ACC112 (cell line): ENCODE results near the gene C1orf115.
A peak's percentile ranks its signal among the peaks of the same experiment; 100 is the strongest.

Experiments
- H2AFZ ChIP-seq: fragments of 200-600 bp; sonication (generic); one replicate; pipeline ENCODE4 v1.6.0; 2017; ENCODE audit warnings: antibody characterized with exemption, low read length; ENCODE audit not compliant: unreplicated experiment
- H3K27ac ChIP-seq: fragments of 200-600 bp; sonication (generic); 2 replicates; pipeline ENCODE4 v1.5.1; 2014; ENCODE audit warnings: low read depth, mild to moderate bottlenecking, antibody characterized with exemption, low read length, moderate library complexity
- H3K27me3 ChIP-seq: fragments of 200-600 bp; sonication (generic); 2 replicates; pipeline ENCODE4 v1.6.1; 2014; ENCODE audit warnings: mild to moderate bottlenecking, antibody characterized with exemption, low read length, moderate library complexity, mixed read lengths; ENCODE audit not compliant: insufficient read depth
- H3K36me3 ChIP-seq: fragments of 200-600 bp; sonication (generic); 2 replicates; pipeline ENCODE4 v1.6.1; 2016; ENCODE audit warnings: mild to moderate bottlenecking, antibody characterized with exemption, low read length, moderate library complexity, mixed read lengths; ENCODE audit not compliant: insufficient read depth
- H3K4me1 ChIP-seq: fragments of 200-600 bp; sonication (generic); one replicate; pipeline ENCODE4 v1.6.1; 2016; ENCODE audit warnings: low read length, mixed read lengths; ENCODE audit not compliant: insufficient read depth, unreplicated experiment, control insufficient read depth
- H3K4me3 ChIP-seq: fragments of 200-600 bp; sonication (generic); 2 replicates; pipeline ENCODE4 v1.5.1; 2014; ENCODE audit warnings: mild to moderate bottlenecking, low read depth, low read length
- H3K79me2 ChIP-seq: fragments of 200-600 bp; sonication (generic); one replicate; pipeline ENCODE4 v1.6.0; 2016; ENCODE audit warnings: low read length; ENCODE audit not compliant: control insufficient read depth, unreplicated experiment, insufficient read depth

Gene C1orf115, protein sequence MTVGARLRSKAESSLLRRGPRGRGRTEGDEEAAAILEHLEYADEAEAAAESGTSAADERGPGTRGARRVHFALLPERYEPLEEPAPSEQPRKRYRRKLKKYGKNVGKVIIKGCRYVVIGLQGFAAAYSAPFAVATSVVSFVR

DNA sequence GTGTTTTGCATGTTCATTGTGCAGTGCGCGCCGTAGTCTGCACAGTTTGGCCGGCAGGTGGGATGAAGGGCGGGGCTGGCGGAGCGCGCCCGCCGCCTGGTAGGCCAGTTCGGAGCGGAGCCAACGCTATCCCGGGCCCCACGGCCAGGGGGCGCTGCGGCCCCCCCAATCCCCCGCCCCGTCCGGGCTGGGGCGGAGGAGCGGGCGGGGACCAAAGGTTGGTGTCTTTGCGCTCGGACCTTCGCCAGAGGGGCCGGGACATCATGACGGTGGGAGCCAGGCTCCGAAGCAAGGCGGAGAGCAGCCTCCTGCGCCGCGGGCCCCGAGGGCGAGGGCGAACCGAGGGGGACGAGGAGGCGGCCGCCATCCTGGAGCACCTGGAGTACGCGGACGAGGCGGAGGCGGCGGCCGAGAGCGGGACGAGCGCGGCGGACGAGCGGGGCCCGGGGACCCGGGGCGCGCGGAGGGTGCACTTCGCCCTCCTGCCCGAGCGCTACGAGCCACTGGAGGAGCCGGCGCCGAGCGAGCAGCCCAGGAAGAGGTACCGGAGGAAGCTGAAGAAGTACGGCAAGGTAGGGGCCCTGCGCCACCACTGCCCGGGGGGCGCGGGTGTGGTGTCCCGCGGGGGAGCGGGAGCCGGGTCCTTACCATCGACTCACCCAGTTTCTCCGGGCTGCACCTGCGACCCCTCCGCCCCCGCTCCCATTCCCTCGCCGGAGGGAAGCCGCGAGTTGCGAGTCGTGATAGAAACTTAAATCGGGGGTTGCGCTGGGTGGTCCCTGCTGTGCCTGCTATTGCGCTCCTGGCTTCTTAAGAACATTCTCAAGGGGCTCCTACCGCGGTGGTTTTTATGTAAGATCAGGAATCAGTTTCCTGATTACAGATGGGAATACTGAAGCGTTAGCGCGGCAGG is at the start of gene C1orf115:
TSS of gene C1orf115 (plus strand) at position 224 of the 913 bp plus-strand sequence. CDS start at position 264, 40 bp downstream.
- peak within 1 kb of the TSS; percentile 74 for H2AFZ ChIP-seq
- peaks cover 18% of the 10 kb centered on the region for H3K27me3 ChIP-seq
- H3K4me1 ChIP-seq, result peaks cover 4% of the 10 kb centered on the region
- H3K79me2 ChIP-seq, result no peaks in the 10 kb centered on the region
- no peak within 1 kb of the TSS for H3K27ac ChIP-seq
- H3K4me3 ChIP-seq, result peak within 1 kb of the TSS; percentile 81
- H3K36me3 ChIP-seq, result no peaks in the 10 kb centered on the region

DNA sequence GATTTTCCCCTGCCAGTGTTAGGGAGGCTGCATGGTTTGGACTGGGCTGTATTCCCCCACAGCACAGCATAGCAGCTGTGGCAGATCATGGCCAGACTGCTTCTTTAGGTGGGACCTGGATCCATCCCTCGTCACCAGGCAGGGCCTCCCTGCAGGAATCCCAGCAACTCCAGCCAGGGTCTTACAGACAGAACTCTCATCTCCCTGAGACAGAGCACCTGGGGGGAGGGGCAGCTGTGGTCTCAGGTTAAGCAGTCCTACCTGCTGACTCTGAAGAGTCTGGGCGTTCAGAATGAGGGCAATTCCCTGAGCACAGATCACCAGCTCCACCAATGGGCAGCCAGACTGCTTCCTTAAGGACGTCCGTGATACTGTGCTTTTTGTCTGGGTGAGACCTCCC is 47.9 kb upstream of the C1orf115 start:
- Histone ChIP-seq H3K4me1 (no peaks in the 10 kb centered on the region), H3K27me3 (no peaks in the 10 kb centered on the region), H3K27ac (no peak overlapping the region), H3K4me3 (no peak overlapping the region), H2AFZ (no peak overlapping the region), H3K36me3 (no peaks in the 10 kb centered on the region), H3K79me2 (no peaks in the 10 kb centered on the region)

DNA sequence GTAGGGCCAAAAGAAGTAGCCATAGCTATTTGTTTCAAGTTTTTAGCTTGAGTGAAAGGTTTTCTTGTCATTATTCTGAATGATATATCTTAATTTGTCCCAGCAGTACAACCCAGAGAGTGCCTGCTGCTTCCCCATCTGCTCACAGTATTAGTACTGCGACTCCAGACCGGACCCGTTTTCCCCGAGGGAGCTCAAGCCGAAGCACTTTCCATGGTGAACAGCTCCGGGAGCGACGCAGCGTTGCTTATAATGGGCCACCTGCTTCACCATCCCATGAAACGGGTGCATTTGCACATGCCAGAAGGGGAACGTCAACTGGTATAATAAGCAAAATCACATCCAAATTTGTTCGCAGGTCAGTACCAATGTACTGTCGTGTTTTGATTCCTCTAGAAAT is 37.2 kb upstream of the C1orf115 start:
- Histone ChIP-seq H3K4me1 (no peaks in the 10 kb centered on the region), H3K4me3 (no peak overlapping the region), H3K79me2 (no peaks in the 10 kb centered on the region), H2AFZ (no peak overlapping the region), H3K36me3 (no peaks in the 10 kb centered on the region), H3K27ac (no peak overlapping the region), H3K27me3 (peaks cover 2% of the 10 kb centered on the region; the same call in 1 of the 2 replicates)

DNA sequence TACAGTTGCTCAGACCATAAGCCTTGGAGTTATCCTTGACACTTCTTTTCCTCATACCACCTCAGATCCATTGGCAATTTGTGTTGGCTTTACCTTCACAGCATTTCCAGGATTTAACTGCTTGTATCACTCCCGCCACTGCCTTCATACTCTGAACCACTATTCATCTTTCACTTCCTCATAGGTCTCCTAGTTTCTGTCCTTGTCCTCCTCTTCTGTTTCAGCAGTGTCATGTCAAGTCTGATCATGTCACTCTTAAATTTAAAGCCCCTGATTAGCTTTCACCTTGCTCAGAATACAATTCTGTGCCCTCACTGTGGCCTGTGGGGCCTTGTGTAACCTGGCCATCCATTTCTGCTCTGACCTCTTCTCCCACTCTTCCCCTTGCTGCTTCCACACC is 34.7 kb upstream of the C1orf115 start:
- Histone ChIP-seq H3K27ac (no peak overlapping the region), H3K4me3 (no peak overlapping the region), H2AFZ (no peak overlapping the region)

DNA sequence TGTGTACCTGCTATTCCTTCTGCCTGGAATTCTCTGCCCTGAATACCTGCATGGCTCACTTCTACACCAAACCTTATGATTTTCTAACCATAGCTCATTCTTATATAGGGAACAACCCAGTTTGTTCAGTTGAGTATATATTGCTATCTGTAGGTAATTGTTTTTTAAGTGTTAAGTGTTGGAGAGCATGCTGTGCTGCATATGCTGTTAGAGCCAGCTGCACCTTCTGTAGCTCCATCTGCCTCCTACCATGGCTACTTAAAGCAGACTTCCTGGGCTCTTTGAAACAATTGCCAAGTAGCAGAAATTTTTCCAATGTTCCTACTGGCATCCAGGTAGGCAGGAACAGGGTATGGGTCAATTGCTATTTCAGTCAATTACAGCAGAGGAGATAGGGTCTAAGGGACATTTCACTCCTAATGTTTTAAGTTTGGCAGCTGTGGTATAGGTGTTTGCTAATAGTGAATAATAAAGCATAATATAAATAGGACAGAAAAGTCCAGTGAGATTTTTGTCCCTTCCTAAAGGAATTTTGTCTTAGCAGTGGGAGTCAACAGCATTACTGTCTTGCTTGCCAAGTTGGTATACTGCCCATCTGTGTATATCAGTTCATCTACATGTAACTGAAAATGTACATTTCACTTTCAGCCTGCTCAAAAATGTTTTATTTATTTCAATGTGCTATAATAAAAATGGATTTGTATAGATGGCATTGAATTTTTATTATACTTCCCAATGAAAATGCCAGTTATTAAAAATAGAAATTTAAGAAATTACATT is 34.0 kb upstream of the C1orf115 start:
- Histone ChIP-seq H3K27ac (no peak overlapping the region), H3K79me2 (no peaks in the 10 kb centered on the region), H3K36me3 (no peaks in the 10 kb centered on the region), H3K4me3 (no peak overlapping the region), H2AFZ (no peak overlapping the region), H3K4me1 (no peaks in the 10 kb centered on the region), H3K27me3 (peaks cover 2% of the 10 kb centered on the region; the same call in 1 of the 2 replicates)

More for the DNA sequence above, 34.7 kb upstream of the C1orf115 start:
- Histone ChIP-seq H3K4me1 (no peaks in the 10 kb centered on the region), H3K36me3 (no peaks in the 10 kb centered on the region), H3K79me2 (no peaks in the 10 kb centered on the region), H3K27me3 (peaks cover 2% of the 10 kb centered on the region; the same call in 1 of the 2 replicates)

DNA sequence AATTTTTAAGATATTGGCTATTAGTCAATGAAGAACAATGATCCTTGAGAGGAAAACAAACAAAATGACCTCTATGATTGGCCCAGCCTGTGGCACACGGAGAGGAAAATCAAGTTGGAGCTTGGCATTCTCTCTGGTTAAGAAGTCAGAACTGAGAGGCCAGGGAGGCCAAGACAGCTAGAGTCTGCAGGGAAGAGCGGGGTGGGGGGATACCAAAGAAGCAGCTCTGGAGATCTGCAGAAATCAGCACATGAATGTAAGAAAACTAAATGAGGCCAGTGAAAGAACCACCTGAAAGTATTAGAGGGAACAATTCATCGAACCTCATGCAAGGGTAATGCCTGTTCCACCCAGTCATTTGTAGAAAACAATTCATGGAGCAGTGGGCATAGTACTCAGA is 23.8 kb upstream of the C1orf115 start:
- Histone ChIP-seq H3K4me3 (no peak overlapping the region), H3K36me3 (no peaks in the 10 kb centered on the region), H3K4me1 (no peaks in the 10 kb centered on the region), H3K27me3 (0 out of 2 replicates have a peak, but pooled peaks cover 3% of the 10 kb centered on the region), H2AFZ (no peak overlapping the region), H3K79me2 (no peaks in the 10 kb centered on the region), H3K27ac (no peak overlapping the region)

DNA sequence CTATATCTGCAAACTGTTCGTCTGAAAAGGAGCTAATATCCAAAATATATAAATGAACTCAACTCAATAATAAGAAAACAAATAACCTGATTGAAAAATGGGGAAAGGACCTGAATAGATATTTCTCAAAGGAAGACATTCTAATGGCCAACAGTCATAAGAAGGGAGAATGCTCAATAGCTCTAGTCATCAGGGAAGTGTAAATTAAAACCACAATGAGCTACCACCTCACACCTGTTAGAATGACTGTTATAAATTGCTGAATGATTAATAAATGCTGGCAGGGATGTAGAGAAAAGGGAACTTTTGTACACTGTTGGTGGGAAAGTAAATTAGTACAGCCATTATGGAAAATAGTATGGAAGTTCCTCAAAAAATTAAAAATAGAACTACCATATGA is 21.2 kb upstream of the C1orf115 start:
- Histone ChIP-seq H3K4me3 (no peak overlapping the region), H3K36me3 (no peaks in the 10 kb centered on the region), H3K27me3 (peaks cover 6% of the 10 kb centered on the region; the same call in 1 of the 2 replicates), H2AFZ (no peak overlapping the region), H3K79me2 (no peaks in the 10 kb centered on the region), H3K4me1 (no peaks in the 10 kb centered on the region), H3K27ac (no peak overlapping the region)

DNA sequence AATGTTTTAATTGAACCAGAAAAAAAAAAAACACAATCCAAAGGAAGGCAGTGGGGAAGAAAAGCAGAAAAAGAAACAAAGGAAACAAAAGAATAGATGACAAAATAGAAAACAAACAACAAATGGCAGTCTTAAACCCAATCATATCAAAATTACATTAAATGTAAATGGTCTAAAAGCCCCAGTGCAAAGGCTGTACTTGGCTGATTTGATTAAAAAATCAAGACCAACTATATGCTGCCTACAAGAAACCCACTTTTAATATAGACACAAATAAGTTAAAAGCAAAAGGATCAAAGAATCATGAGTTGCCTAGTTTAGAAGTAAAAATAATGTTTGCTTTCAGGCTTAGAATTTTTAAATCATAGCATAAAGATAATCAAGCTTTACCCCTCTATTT is 19.8 kb upstream of the C1orf115 start:
- H3K27me3 ChIP-seq, result peaks cover 5% of the 10 kb centered on the region; the same call in 1 of the 2 replicates
- no peak overlapping the region for H2AFZ ChIP-seq
- no peaks in the 10 kb centered on the region for H3K79me2 ChIP-seq
- no peak overlapping the region for H3K4me3 ChIP-seq
- H3K36me3 ChIP-seq, result no peaks in the 10 kb centered on the region
- no peaks in the 10 kb centered on the region for H3K4me1 ChIP-seq
- no peak overlapping the region for H3K27ac ChIP-seq

DNA sequence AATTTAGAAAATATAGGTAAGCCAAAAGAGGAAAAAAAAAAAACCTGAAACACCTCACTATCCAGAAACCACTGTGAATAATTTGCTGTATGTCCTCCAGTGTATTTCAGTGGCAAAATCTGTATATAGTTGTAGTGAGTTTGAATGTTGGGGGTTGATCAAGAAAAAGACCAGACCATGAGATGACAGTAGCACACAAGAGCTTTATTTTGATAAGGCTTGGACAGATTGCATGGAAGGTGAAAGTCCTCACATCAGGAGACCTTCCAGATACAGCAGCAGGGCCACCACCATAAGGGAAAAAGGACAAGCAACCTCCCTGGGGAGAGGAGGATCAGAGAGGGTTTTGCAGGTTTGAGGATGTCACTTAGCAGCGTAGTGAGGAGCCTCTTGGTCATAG is 16.2 kb upstream of the C1orf115 start:
- H3K4me3 ChIP-seq, result no peak overlapping the region
- H3K4me1 ChIP-seq, result no peaks in the 10 kb centered on the region
- H2AFZ ChIP-seq, result no peak overlapping the region
- H3K27ac ChIP-seq, result no peak overlapping the region
- peaks cover 5% of the 10 kb centered on the region; the same call in 1 of the 2 replicates for H3K27me3 ChIP-seq
- no peaks in the 10 kb centered on the region for H3K36me3 ChIP-seq
- H3K79me2 ChIP-seq, result no peaks in the 10 kb centered on the region

DNA sequence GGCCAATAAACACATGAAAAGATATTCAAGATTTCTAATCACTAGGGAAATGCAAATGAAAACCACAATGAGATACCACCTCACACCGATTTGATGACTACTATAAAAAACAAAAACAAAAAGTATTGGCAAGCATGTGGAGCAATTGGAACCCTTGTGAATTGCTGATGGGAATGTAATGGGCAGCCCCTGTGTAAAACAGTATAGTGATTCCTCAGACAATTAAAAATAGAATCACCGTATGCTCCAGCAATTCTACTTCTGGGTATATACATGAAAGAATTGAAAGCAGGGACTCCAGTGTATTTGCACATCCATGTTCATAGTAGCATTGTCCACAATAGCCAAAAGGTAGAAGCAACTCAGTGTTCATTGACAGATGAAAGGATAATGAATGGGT is 12.9 kb upstream of the C1orf115 start:
- Histone ChIP-seq H2AFZ (no peak overlapping the region), H3K4me3 (no peak overlapping the region), H3K4me1 (peaks cover 5% of the 10 kb centered on the region), H3K27ac (no peak overlapping the region), H3K79me2 (no peaks in the 10 kb centered on the region), H3K36me3 (no peaks in the 10 kb centered on the region), H3K27me3 (peaks cover 5% of the 10 kb centered on the region; the same call in 1 of the 2 replicates)
